Stimulated activated CD8-positive, alpha-beta memory T cell treated with anti-CD3 and anti-CD28 coated beads, Interleukin-4, amount 100 ng/mL, for 48 hours (primary cell): ENCODE measurements around the gene PPP2R3B.
"Not testable (repeated sequence)": the region's sequence is repeated elsewhere in the genome, so short reads cannot be mapped to it uniquely, and the experiment has no call there.

Source experiments
- DNase-seq: peaks from one replicate; pipeline ENCODE4 v3.0.0-alpha.2; 2020

Gene PPP2R3B

GRCh38 chrX:351736-352135 lies 35.0 kb downstream of the PPP2R3B start:
- DNase-seq = no peak

- not testable (repeated sequence) for DNase-seq
Observed at GRCh38 chrX:351324-351641, 35.4 kb downstream of the PPP2R3B start.

GRCh38 chrX:350534-351323 lies 36.0 kb downstream of the PPP2R3B start:
- DNase-seq = no peak

GRCh38 chrX:350148-350533 lies 36.6 kb downstream of the PPP2R3B start:
- no peak for DNase-seq

- DNase-seq = no peak
Observed at GRCh38 chrX:349702-350101, 37.0 kb downstream of the PPP2R3B start.

GRCh38 chrX:349196-349595 lies 37.5 kb downstream of the PPP2R3B start:
- DNase-seq = no peak

GRCh38 chrX:348461-349117 lies 38.1 kb downstream of the PPP2R3B start:
- DNase-seq = no peak

- no peak for DNase-seq
Observed at GRCh38 chrX:347351-348117, 39.2 kb downstream of the PPP2R3B start.

GRCh38 chrX:346034-346813 lies 40.5 kb downstream of the PPP2R3B start:
- DNase-seq = no peak

GRCh38 chrX:345020-345925 lies 41.4 kb downstream of the PPP2R3B start:
- no peak for DNase-seq

- DNase-seq = no peak
Observed at GRCh38 chrX:344371-344901, 42.3 kb downstream of the PPP2R3B start.

- DNase-seq = no peak
Observed at GRCh38 chrX:341541-342101, 45.1 kb downstream of the PPP2R3B start.

- DNase-seq = no peak
Observed at GRCh38 chrX:340641-341423, 45.9 kb downstream of the PPP2R3B start.

GRCh38 chrX:340121-340520 lies 46.6 kb downstream of the PPP2R3B start:
- DNase-seq = no peak

- no peak for DNase-seq
Observed at GRCh38 chrX:338836-339400, 47.8 kb downstream of the PPP2R3B start.

- DNase-seq = no peak
Observed at GRCh38 chrX:338281-338835, 48.3 kb downstream of the PPP2R3B start.

GRCh38 chrX:337331-337831 lies 49.3 kb downstream of the PPP2R3B start:
- DNase-seq = no peak

- DNase-seq = no peak
Observed at GRCh38 chrX:336227-336626, 50.5 kb downstream of the PPP2R3B start.

- no peak for DNase-seq
Observed at GRCh38 chrX:335758-336155, 51.0 kb downstream of the PPP2R3B start.
